H9 (cell line): ENCODE data around the gene SLC16A1. TPM values are rescaled to one million over a fixed set of nuclear protein-coding genes. Genes with fewer than 3 reads are reported as not detected.

Source experiments
- DNase-seq: peaks from one replicate; pipeline ENCODE4 v3.0.0-alpha.2; 2017
- H2AFZ ChIP-seq: one replicate; pipeline ENCODE4 v1.6.1; 2013; ENCODE audit warnings: mild to moderate bottlenecking, low read length, control low read depth, moderate library complexity
- H2AK5ac ChIP-seq: 2 replicates; pipeline ENCODE4 v1.6.1; 2013; ENCODE audit warnings: low read length, control low read depth, mixed read lengths; ENCODE audit not compliant: insufficient read length
- H2BK120ac ChIP-seq: one replicate; pipeline ENCODE4 v1.6.1; 2013; ENCODE audit warnings: low read depth, mild to moderate bottlenecking, low read length, control low read depth, inconsistent platforms; ENCODE audit not compliant: poor library complexity, severe bottlenecking
- H2BK12ac ChIP-seq: 2 replicates; pipeline ENCODE4 v1.6.1; 2013; ENCODE audit warnings: low read length, control low read depth, mixed read lengths, low read depth; ENCODE audit not compliant: insufficient read length
- H2BK15ac ChIP-seq: 2 replicates; pipeline ENCODE4 v1.6.1; 2013; ENCODE audit warnings: low read depth, low read length, control low read depth
- H2BK20ac ChIP-seq: one replicate; pipeline ENCODE4 v1.6.1; 2013; ENCODE audit warnings: low read depth, mild to moderate bottlenecking, low read length, control low read depth, inconsistent platforms; ENCODE audit not compliant: poor library complexity, severe bottlenecking
- H2BK5ac ChIP-seq: 2 replicates; pipeline ENCODE4 v1.6.1; 2013; ENCODE audit warnings: low read length, control low read depth, mixed read lengths; ENCODE audit not compliant: insufficient read length
- H3K14ac ChIP-seq: 2 replicates; pipeline ENCODE4 v1.6.1; 2013; ENCODE audit warnings: low read length, control low read depth; ENCODE audit not compliant: insufficient read depth
- H3K18ac ChIP-seq: 2 replicates; pipeline ENCODE4 v1.6.1; 2013; ENCODE audit warnings: low read depth, mild to moderate bottlenecking, mixed read lengths, low read length, control low read depth; ENCODE audit not compliant: insufficient read length
- H3K23ac ChIP-seq: 2 replicates; pipeline ENCODE4 v1.6.1; 2013; ENCODE audit warnings: low read length, control low read depth, mixed read lengths, low read depth; ENCODE audit not compliant: insufficient read length
- H3K23me2 ChIP-seq: 2 replicates; pipeline ENCODE4 v1.6.1; 2013; ENCODE audit warnings: low read depth, mild to moderate bottlenecking, mixed read lengths, low read length, control low read depth; ENCODE audit not compliant: insufficient read length, poor library complexity, severe bottlenecking
- H3K27ac ChIP-seq: 2 replicates; pipeline ENCODE4 v1.5.1; 2013; ENCODE audit warnings: low read length, control low read depth, mixed read lengths, low read depth; ENCODE audit not compliant: insufficient read length
- H3K27me3 ChIP-seq: 2 replicates; pipeline ENCODE4 v1.6.1; 2013; ENCODE audit warnings: low read length, control low read depth, inconsistent platforms; ENCODE audit not compliant: insufficient read depth
- H3K4ac ChIP-seq: 2 replicates; pipeline ENCODE4 v1.6.1; 2013; ENCODE audit warnings: low read depth, mild to moderate bottlenecking, control low read depth, inconsistent platforms, low read length, moderate library complexity
- H3K4me1 ChIP-seq: 2 replicates; pipeline ENCODE4 v1.6.1; 2013; ENCODE audit warnings: low read length, control low read depth, inconsistent platforms; ENCODE audit not compliant: insufficient read depth
- H3K4me2 ChIP-seq: 2 replicates; pipeline ENCODE4 v1.6.1; 2013; ENCODE audit warnings: low read length, control low read depth, mixed read lengths; ENCODE audit not compliant: insufficient read length, insufficient read depth
- H3K56ac ChIP-seq: 2 replicates; pipeline ENCODE4 v1.6.1; 2013; ENCODE audit warnings: low read depth, mild to moderate bottlenecking, mixed read lengths, low read length, control low read depth; ENCODE audit not compliant: insufficient read length
- H3K79me1 ChIP-seq: 2 replicates; pipeline ENCODE4 v1.6.1; 2013; ENCODE audit warnings: low read depth, mild to moderate bottlenecking, moderate library complexity, low read length, control low read depth, inconsistent platforms; ENCODE audit not compliant: insufficient read depth, poor library complexity, severe bottlenecking
- H3K79me2 ChIP-seq: 2 replicates; pipeline ENCODE4 v1.6.1; 2013; ENCODE audit warnings: low read length, control low read depth, inconsistent platforms; ENCODE audit not compliant: insufficient read depth
- H3K9ac ChIP-seq: 2 replicates; pipeline ENCODE4 v1.6.1; 2013; ENCODE audit warnings: low read length, control low read depth, mixed read lengths; ENCODE audit not compliant: insufficient read length; ENCODE audit errors: extremely low read depth
- H3K9me3 ChIP-seq: one replicate; pipeline ENCODE4 v1.6.1; 2013; ENCODE audit warnings: low read depth, low read length, inconsistent platforms; ENCODE audit not compliant: control insufficient read depth
- H3T11ph ChIP-seq: one replicate; pipeline ENCODE4 v1.6.1; 2013; ENCODE audit warnings: mild to moderate bottlenecking, low read length, control low read depth, inconsistent platforms
- H4K20me1 ChIP-seq: one replicate; pipeline ENCODE4 v1.6.1; 2013; ENCODE audit not compliant: control insufficient read depth, insufficient read length, insufficient read depth
- H4K5ac ChIP-seq: 2 replicates; pipeline ENCODE4 v1.6.1; 2013; ENCODE audit warnings: low read depth, mild to moderate bottlenecking, mixed read lengths, low read length, control low read depth; ENCODE audit not compliant: insufficient read length
- H4K8ac ChIP-seq: replicated peaks from 2 replicates; pipeline ENCODE4 v1.6.1; 2013; ENCODE audit warnings: low read length, control low read depth, mixed read lengths, low read depth; ENCODE audit not compliant: insufficient read length
- H4K91ac ChIP-seq: 2 replicates; pipeline ENCODE4 v1.6.1; 2013; ENCODE audit warnings: low read depth, mild to moderate bottlenecking, moderate library complexity, mixed read lengths, low read length, control low read depth; ENCODE audit not compliant: insufficient read length
- H3K27ac Mint-ChIP-seq, 3 experiments: 2 replicates in 2 of 3; 3 replicates in 1 of 3; pipeline ENCODE4 v1.8.0; 2020 to 2021; ENCODE audit warnings: mixed read lengths in 3 of 3, mild to moderate bottlenecking in 1 of 3, moderate library complexity in 1 of 3
- H3K27me3 Mint-ChIP-seq: 2 replicates; pipeline ENCODE4 v1.8.0; 2021; ENCODE audit warnings: low read depth, mild to moderate bottlenecking, moderate library complexity, mixed read lengths
- H3K36me3 Mint-ChIP-seq, 3 experiments: 2 replicates in 2 of 3; 3 replicates in 1 of 3; pipeline ENCODE4 v1.8.0; 2020 to 2021; ENCODE audit warnings: low read depth in 3 of 3, mixed read lengths in 3 of 3; ENCODE audit not compliant: insufficient read depth in 1 of 3
- H3K4me1 Mint-ChIP-seq, 2 experiments: 2 replicates each; pipeline ENCODE4 v1.8.0; 2020; ENCODE audit warnings: mixed read lengths in 2 of 2
- H3K4me3 Mint-ChIP-seq, 2 experiments: 2 replicates in 1 of 2; 3 replicates in 1 of 2; pipeline ENCODE4 v1.8.0; 2020 to 2021; ENCODE audit warnings: mild to moderate bottlenecking in 2 of 2, mixed read lengths in 2 of 2, moderate library complexity in 1 of 2
- H3K9me3 Mint-ChIP-seq, 2 experiments: 2 replicates in 1 of 2; 3 replicates in 1 of 2; pipeline ENCODE4 v1.8.0; 2020; ENCODE audit warnings: mild to moderate bottlenecking in 2 of 2, mixed read lengths in 2 of 2, moderate library complexity in 1 of 2
- WGBS: extraction: QIAGEN DNeasy Blood & Tissue Kit; methylation state at CpG from one replicate; pipeline ENCODE4 v1.1.7; 2013; ENCODE audit warnings: missing lambda C conversion rate, low lambda C conversion rate, mixed read lengths; ENCODE audit not compliant: insufficient read length; ENCODE audit errors: extremely low coverage; 5-methylcytosine and 5-hydroxymethylcytosine counted together
- total RNA-seq: library from RNA; stranded (reverse); gene quantifications from 2 replicates; pipeline ENCODE4 v1.2.1, GENCODE V29; 2021
- TF ChIP-seq, protein P1 (sequence below): fragments of 200-600 bp; sonication (generic); conservative IDR thresholded peaks from 3 replicates; pipeline ENCODE4 v1.8.0; 2021; ENCODE audit warnings: antibody characterized with exemption, mild to moderate bottlenecking

The SLC16A1 gene
- total RNA-seq, 1 experiment from 2014 or later, result 381 TPM

DNA sequence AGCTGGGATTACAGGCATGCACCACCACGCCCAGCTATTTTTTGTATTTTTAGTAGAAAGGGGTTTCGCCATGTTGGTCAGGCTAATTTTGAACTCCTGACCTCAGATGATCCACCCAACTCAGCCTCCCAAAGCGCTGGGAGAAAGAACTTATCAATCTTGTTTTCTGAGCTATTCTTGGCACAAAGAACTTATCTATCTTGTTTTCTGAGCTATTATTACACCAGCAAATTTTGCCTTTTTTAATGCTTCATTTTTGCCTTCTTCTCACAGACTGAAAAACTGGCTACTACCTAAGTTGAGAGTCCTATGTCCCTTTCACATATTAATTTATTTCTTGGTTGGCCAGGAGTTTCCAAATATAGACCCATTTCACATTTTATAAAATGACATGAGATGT is 9.3 kb downstream of the SLC16A1 start:
- H2BK5ac ChIP-seq, result no peak overlapping the region
- H2AK5ac ChIP-seq, result no peak overlapping the region
- H3K56ac ChIP-seq, result no peak overlapping the region
- H4K5ac ChIP-seq, result no peak overlapping the region
- no peak overlapping the region for H3K18ac ChIP-seq
- Mint-ChIP-seq H3K27ac (peak overlapping the region in 1 of 3 experiments; percentile 32; a peak in 1 of 7 replicates), H3K36me3 (peaks cover 33 to 65% (median 55%) of the 10 kb centered on the region in 3 experiments), H3K27me3 (no peaks in the 10 kb centered on the region), H3K9me3 (no peaks in the 10 kb centered on the region), H3K4me1 (peaks cover 16 to 26% of the 10 kb centered on the region in 2 experiments), H3K4me3 (no peak overlapping the region)
- no peak overlapping the region for H4K91ac ChIP-seq
- H3K23me2 ChIP-seq, result no peaks in the 10 kb centered on the region
- H3K23ac ChIP-seq, result no peak overlapping the region
- no peak overlapping the region for H2AFZ ChIP-seq
- no peak for DNase-seq
- H3K9ac ChIP-seq, result no peak overlapping the region
- no peak overlapping the region for H2BK12ac ChIP-seq
- H2BK20ac ChIP-seq, result no peak overlapping the region
- no peak overlapping the region for H3T11ph ChIP-seq
- H4K20me1 ChIP-seq, result peaks cover 3% of the 10 kb centered on the region
- no peak overlapping the region for H4K8ac ChIP-seq
- no peak overlapping the region for H3K4ac ChIP-seq
- no peaks in the 10 kb centered on the region for H3K4me1 ChIP-seq
- no peaks in the 10 kb centered on the region for H3K9me3 ChIP-seq
- H3K79me2 ChIP-seq, result peaks cover 80% of the 10 kb centered on the region; the same call in 1 of the 2 replicates
- no peak overlapping the region for H3K14ac ChIP-seq
- peaks cover 5% of the 10 kb centered on the region for H3K79me1 ChIP-seq
- H2BK120ac ChIP-seq, result no peak overlapping the region
- no peaks in the 10 kb centered on the region for H3K27me3 ChIP-seq
- H3K4me2 ChIP-seq, result no peak overlapping the region
- TF ChIP-seq, protein P1, sequence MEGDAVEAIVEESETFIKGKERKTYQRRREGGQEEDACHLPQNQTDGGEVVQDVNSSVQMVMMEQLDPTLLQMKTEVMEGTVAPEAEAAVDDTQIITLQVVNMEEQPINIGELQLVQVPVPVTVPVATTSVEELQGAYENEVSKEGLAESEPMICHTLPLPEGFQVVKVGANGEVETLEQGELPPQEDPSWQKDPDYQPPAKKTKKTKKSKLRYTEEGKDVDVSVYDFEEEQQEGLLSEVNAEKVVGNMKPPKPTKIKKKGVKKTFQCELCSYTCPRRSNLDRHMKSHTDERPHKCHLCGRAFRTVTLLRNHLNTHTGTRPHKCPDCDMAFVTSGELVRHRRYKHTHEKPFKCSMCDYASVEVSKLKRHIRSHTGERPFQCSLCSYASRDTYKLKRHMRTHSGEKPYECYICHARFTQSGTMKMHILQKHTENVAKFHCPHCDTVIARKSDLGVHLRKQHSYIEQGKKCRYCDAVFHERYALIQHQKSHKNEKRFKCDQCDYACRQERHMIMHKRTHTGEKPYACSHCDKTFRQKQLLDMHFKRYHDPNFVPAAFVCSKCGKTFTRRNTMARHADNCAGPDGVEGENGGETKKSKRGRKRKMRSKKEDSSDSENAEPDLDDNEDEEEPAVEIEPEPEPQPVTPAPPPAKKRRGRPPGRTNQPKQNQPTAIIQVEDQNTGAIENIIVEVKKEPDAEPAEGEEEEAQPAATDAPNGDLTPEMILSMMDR, result no peak
- no peak overlapping the region for H2BK15ac ChIP-seq
- H3K27ac ChIP-seq, result no peak overlapping the region
- no CpG with 5 or more reads among the region's 3 CpGs for WGBS
